ENCODE data around the gene AHNAK2.
"Not testable (repeated sequence)": the region's sequence is repeated elsewhere in the genome, so short reads cannot be mapped to it uniquely, and the experiment has no call there.

AHNAK2 gene

DNA sequence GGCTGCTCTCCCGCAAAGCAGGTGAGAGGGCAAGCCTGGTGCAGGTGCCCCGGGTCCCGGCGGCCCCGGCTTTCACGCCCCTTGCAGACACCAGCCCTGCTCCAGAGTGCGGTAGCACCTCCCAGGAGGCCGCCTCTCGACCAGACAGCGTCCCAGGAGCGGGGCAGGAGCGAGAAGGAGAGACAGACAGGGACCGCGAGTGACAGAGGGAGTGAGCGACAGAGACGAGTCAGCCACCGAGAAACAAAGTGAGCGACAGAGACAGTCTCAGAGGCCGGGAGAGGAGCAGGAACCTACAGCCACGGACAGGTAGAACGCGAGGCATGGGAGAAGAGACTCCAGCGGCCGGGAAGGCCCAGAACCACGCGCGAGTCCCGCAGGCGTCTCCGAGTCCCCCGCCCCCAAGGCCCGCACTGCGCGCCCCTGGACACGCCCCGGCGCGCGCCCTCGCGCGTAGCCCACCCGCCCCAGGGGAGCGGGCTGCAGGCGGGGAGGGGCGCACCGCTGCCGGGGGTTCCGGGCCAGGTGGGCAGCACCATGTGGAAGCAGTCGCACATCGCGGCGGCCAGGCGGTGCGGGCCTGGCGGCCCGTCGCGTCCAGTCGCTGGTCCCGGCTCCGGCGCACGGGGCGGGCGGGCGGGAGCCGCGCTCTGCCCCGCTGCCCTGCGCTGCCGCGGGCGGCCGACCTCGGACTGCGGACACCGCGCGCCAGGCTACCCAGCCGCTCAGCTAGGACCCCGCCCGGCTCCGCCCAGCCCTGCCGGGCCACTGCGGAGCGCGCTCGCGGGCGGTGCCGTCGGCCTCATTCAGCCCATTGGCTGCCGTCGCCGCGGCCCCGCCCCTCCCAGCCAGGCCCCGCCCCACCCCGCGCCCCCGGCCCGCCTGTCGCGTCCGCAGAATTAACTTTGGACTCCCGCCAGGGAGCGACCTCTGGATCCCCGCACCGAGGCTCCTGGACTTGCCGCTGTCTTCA is at the start of gene AHNAK2:
TSS of gene AHNAK2 (minus strand) at position 694 of the 973 bp plus-strand sequence. CDS start at position 557, 137 bp downstream.
- peak; percentile 49 for DNase-seq

DNA sequence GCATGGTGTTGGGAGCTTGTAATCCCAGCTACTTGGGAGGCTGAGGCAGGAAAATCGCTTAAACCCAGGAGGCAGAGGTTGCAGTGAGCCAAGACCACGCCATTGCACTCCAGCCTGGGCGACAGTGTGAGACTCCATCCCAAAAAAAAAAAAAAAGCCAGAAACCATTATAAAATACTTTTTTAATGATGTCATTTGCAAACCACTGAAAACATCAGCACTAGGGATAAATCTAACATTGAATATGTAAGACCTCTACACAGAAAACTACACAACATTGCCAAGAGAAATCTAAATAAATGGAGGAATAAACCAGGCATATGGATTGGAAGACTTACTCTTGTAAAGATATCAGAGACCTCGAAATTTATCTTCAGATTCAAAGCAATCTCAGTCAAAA is 49.5 kb upstream of the AHNAK2 start:
- not testable (repeated sequence) for DNase-seq

DNA sequence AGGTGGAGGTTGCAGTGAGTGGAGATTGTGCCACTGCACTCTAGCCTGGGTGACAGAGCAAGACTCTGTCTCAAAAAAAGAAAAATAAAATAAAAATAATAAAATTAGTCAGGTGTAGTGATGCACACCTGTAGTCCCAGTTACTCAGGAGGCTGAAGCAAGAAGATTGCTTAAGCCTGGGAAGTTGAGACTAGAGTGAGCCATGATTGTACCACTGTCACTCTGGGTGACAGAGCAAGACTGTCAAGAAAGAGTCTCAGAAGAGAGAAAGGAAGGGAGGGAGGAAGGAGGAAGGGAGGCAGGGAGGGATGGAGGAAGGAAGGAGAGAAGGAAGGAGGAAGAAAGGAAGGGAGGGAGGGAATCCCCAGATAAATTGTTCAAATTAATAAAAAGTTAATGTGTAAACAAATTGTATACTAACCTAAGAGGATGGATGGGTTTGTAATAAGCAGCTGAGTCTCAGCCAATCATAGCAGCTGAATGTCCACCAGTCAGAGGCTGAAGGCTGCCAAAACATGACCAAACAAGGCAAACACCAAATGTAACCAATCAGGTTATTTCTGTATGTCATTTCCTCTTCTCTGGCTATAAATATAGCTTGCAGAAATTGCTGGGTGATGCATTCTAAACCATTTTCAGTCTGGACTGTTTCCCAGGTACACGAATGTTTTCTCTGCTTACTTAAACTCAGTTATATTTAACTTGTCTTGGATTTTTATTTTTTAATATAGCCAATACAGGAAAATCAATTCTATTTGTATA is 48.8 kb upstream of the AHNAK2 start:
- no peak for DNase-seq

DNA sequence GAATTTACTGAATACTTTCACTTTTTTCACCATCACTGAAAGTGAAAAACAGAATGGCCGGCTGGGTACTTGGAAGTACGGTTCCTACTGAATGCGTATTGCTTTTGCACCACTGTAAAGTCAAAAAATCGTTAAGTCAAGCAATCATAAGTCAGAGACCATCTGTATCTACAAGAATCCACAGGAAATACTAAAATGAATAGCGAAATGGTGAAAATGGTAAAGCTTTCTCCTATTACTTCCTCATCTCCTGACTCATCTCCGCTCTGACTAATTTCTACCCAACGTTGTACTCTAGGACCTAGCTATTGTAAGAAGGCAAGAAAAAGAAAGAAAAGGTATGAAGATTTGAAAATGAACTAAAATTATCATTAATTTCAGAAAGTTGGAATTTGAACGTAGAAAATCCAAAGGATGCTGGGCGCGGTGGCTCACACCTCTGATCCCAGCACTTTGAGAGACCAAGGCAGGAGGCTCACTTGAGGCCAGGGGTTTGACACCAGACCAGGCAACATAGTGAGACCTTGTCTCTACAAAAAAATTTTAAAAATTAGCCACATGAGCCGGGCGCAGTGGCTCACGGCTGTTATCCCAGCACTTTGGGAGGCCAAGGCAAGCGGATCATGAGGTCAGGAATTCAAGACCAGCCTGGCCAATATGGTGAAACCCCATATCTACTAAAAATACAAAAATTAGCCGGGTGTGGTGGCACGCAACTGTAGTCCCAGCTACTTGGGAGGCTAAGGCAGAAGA is 48.0 kb upstream of the AHNAK2 start:
- no peak for DNase-seq

DNA sequence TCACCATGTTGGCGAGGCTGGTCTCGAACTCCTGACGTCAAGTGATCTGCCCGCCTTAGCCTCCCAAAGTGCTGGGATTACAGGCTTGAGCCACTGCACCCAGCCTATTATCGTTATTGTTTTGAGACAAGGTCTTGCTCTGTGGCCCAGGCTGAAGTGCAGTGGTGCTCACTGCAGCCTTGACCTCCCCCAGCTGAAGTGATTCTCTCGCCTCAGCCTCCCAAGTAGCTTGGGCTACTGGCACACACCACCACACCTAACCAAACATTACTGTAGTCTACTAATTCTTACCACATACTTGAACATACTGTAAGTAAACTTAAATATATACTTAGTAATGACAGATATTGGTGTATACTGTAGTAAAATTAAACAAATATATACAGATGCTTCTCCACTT is 47.3 kb upstream of the AHNAK2 start:
- DNase-seq, result no peak

DNA sequence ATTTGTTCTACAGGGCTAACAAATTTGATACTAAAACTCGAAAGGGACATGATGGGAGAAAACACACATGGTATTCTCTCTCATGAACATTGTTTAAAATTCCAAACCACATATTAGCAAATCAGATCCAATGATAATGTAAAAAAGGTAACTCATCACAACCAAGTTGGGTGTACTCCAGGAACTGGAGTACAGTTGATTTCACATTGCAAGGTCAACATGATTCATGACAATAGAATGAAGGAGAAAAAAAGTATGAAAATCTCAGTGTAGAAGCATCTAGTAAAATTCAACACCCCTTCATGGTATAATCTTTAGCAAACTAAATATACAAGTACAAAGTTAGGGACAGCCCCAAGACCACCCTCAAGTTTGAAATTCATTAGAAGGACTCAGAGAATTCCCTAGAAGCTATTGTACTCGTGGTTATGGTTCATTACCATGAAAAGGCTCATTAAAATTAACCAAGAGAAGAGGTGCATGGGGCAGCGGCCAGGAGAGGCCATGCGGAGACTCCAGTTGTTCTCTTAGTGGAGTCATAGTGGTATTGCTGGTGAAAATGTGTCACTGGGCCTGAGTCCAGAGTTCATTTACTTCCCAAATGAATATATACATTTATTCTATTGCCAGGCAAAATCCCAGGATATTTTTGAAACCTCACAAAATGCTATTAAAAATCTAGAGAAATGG is 45.8 kb upstream of the AHNAK2 start:
- DNase-seq, result no peak

DNA sequence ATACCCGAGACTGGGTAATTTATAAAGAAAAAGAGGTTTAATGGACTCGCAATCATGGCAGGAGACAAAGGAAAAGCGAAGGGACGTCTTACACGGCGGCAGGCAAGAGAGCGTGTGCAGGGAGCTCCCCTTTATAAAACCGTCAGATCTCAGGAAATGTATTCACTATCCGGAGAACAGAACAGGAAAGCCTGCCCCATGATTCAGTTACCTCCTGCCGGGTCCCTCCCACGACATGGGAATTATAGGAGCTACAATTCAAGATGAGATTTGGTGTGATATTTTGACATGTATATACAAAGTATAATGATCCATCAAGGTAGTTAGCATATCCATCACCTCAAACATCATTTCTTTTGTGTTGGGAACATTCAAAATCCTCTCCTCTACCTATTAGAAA is 45.0 kb upstream of the AHNAK2 start:
- DNase-seq, result no peak

DNA sequence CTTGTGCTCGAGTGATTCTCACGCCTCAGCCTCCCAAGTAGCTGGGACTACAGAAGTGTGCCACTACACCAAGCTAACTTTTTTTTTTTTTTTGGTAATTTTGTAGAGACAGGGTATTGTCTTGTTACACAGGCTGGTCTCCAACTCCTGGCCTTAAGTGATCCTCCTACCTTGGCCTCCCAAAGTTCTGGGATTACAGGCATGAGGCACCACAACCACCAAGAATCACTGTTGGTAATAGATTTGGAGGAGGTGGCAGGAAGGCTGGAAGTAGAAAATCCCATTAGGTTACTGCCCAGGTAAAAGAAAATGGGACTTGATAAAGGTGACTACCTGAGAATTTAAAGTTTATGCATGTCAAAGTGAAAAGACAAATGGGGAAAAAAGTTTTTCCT is 44.1 kb upstream of the AHNAK2 start:
- no peak for DNase-seq

DNA sequence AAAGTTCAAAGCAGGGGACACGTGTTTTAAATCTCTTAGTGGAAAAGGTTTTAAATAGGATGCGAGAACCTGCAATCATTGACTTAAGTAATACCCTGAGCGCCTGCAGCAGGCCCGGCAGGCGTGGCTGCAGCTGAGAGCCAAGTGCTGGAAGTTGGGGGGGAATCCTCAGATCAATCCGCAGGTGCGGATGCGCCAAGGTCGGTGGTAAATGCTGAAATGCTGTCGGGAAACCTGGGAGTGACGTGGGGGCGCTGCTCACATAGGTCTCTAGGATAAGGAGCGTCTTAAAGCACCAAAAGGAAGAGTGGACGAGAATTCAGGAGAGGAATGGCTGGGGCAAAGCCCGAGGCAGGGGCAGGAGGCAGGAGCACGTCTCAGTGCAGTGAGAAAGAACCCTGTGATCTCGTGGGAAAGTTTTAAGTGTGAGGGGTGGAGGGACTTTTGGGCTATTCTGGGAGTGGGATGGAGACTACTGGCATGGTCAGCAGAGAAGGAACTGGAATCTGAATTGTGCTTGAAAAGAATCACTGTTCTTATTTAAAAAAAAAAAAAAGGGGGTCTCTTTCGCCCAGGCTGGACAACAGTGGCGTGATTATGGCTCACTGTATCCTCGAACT is 43.6 kb upstream of the AHNAK2 start:
- no peak for DNase-seq

DNA sequence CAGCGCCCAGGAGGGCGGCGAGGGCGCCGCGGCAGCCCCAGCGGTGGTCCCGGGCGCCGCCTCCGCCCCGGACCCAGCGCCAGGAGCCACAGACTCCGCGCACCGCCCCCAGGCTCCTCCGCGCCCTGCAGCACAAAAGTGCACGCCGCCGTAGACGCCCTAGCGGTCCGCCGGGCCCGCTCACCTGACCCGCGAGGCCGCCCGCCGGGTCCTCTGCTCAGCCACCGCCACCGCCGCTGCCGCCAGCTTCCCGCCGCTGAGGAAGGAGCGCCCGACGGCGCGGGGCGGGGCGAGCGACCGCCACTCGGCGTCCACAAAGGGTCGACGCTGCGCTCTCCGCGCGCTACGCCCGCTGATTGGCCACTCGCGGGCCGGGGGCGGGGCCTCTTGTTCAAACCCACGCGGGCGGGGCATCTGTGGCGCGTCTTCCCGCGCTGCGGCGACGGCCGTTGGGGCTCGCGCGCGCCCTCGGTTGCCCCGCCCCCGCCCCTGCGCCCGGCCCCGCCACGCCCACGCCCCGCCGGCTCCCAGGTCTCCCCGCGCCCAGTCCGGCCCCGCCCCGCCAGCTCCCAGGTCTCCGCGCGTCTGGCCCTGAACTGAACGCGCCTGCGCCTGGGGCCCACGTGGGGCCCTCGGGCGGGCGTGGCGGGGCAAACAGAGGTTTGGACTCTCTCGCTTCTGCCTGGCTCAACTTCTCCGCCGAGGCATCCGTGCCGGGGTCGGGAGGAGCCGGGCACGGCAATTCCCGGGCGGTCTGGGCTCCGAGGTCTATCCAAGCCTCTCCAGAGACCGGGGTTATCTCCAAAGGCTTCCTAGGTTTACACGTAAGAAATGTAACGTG is 42.9 kb upstream of the AHNAK2 start, which contains the start of gene CDCA4:
TSS of gene CDCA4 (minus strand) at position 269 of the 841 bp plus-strand sequence. CDS start 9,154 bp downstream, outside the sequence.
- peak; percentile 90 for DNase-seq

DNA sequence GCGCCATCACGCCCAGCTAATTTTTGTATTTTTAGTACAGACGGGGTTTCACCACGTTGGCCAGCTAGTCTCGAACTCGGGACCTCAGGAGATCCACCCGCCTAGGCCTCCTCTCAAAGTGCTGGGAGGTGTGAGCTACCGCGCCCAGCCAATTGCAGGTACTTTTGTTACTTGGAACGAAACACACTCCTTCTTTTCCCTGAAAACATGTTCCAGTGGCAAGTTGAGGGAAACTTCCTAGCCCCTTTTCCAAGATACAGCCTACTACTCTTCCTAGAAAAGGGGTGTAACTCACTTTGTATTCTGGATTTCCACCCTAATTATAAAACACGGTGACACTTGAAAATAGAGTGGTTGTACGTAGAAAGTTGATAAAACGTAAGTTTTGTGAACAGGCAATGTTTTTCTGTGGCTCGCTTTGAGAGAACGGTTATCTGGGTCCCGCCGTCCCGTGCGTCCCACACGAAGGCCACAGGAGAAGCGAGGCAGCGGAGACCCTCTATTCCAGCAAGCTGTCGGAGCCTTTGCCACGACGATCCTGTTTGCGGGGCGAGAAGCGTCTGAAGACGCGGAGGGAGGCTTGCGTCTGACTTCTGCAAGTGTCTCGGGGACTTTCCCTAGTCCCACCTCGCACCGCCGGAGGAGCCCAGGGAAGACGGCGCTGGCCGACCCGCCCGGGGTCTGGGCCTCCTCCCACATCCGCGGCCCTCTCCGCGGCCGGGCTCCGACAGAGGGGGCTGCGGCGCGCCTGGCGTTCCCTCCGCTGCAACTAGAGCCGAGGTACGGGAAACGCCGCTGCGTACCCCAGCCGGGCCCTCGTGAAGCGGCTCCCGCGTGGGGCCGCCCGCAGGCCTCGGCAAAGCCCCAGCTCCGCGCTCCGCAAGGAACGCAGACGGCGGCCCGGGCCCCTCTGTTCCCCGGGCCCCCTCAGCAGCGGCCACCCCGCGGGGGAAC is 42.0 kb upstream of the AHNAK2 start:
- no peak for DNase-seq

DNA sequence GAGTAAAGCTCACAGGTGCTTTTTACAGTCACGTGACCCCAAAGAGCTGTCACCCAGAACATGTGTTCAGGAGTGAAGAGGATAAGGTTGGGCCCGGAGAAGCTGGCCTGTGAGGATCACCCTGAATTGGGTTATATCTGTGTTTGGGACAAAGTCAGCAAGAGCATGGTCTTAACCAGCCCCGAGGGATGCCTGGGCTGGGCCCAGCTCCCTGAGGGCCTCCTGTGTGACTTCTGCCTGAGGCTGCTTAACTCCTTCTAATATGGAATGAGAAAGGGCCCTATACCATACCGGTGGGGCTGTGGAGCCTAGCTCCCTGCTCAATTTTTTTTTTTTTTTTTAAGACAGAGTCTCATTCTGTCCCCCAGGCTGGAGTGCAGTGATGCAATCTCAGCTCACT is 40.2 kb upstream of the AHNAK2 start:
- no peak for DNase-seq

DNA sequence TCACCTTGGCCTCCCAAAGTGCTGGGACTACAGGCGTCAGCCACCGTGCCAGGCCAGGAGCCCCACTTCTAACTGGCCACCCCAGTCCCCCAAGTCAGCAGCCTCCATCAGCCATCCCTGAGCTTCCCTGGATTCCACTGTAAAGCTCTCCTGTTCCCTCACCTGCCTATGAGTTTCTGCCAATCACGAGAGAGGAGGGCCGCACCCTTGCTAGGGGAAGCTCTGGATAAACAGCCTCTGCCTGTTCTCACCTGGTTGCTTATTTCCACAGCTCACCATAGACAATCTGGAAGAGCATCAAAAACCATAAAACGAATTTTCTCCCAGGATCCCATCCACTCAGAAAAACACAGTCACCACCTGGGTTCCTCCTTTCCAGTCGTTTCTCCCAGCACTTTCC is 37.7 kb upstream of the AHNAK2 start:
- DNase-seq, result no peak

DNA sequence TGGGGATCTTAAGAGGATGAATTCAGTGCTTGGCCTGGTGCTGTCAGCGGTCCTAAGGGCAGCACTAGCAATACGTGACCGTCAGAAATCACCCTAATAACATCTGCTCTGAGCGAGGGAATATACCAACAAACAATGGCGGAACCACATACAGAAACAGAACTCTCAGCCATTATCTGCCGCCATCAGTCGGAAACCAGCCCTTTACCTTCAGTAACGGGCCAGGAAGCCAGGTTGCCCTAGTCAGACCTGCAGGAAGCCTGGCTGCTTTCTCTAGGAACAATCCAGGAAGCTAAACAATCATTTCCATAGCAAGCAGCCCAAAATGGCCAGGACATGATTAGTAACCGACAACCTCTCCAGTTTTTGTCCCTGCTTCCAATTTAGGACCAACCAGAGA is 37.1 kb upstream of the AHNAK2 start:
- no peak for DNase-seq

DNA sequence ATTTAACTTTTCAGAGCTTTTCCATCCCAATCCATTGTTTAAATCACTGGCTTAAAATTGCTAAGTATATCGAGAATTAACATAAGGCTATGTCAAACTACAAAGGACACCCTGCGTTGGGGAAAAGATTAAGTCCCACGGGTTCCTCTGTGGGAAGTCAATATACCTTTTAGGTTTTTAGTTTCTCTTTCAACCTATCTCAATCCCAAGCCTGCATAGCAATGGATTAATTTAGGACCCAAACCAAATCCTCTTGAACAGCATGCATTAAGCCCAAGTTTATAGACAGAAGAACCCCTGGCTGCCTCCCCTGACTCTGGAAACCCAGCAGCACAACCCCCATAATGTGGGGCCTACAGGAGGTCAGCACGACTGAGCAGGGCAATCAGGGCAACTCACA is 36.5 kb upstream of the AHNAK2 start:
- no peak for DNase-seq

DNA sequence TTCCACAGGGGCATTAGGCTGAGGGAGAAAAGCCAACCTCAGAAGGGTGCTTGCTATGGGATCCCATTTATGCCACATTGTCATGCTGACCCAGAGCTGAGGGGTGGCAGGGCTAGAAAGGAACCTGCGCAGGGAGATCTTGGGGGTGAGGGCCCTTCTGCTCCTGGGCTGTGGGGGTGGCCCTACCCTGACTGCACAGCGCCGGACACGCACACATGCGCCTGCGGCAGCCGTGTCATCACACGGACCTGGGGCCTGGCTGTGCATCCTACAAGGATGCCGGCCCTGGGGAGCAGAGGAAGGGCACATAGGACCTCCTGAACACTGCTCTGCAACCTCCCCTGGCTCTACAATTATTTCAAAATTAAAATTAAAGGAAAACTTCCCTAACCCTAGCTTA is 35.9 kb upstream of the AHNAK2 start:
- DNase-seq, result no peak

DNA sequence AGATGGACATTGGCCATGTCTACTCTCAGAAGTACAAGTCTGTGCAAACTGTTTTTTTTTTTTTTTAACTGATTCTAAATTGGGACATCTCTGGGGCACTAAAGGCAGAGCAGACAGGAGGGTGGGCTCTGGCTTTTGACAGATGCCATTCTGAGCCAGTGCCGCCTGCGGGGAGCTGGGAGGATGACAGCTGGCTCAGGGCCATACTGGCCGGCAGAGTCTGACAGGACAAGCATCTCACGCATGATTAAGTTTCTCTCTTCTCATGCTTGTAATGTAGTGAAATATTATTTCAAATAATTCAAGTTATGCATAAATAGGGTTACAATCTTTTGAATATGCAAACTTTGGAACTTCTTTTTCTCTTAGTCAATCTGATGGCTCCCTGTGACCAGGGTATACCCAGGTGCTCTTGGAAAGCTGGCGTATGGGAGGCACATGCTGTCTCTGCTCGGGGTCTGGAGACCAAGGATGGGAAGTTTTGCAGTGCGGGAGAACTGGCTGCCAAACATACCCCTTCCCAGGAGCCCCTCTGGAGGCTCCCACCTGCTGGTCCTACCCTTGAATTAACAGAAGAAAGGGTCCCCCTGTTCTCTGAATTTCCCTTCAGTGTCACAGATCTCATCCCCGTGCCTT is 35.1 kb upstream of the AHNAK2 start:
- no peak for DNase-seq

DNA sequence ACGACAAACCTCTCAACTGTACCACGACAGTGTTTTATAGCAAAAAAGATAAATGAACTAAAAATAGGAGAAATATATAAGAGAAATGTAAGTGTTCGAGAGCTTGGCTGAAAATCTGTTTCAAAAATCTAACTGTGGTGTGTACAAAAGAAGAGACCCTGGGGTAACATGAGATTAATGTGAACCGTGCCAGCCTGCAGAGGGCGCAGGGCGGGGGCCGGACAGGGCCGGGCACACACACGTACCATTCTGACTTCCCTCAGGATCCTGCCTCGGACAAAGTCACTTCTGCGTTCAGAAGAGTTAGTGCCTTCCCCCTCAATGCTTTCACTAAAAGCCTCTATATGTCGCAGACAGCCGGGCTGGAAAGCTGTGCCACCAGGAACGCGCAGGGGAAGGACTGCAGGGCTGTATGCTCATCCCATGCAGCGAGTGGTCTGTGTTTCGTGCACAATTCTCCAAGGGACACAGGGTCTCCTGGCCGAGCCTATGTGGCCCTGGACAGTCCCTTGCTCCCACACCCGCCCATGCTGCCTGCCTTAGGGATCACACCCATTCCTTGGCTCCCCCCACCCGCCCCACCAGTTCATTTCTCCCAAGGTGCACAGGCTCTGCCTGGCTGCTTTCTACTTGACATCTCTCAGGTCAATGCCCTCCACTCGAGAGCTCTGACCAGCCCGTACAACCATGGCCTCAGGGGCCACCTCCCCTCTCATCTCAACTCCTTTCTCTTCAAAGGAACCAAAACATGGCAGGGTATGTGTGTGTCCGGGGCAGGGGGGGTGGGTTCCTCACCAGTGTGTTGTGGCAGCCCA is 34.2 kb upstream of the AHNAK2 start:
- DNase-seq, result no peak
